Stomach (tissue), 4 donors: ENCODE data around the gene SLC23A1.

Source experiments
- CTCF ChIP-seq, 7 experiments: fragments of 450-650 bp in 4 of 7; fragments of 200-600 bp in 3 of 7; sonication (generic) in 3 of 7; IDR thresholded peaks; one replicate each; pipeline ENCODE4 v1.5.1; 2016 to 2019; ENCODE audit warnings: antibody characterized with exemption in 7 of 7, control low read depth in 2 of 7, mild to moderate bottlenecking in 1 of 7
- POLR2AphosphoS5 ChIP-seq, 3 donors: sonication (generic); formaldehyde crosslinking; IDR thresholded peaks; one replicate each; pipeline ENCODE4 v1.6.1; 2016; ENCODE audit warnings: antibody characterized with exemption in 3 of 3

GRCh38 chr5:139413963-139414362 lies 30.9 kb upstream of the SLC23A1 start:
- TF ChIP-seq POLR2AphosphoS5 (IDR thresholded peaks at IDR 0.05) (no peak), CTCF (IDR thresholded peaks at IDR 0.05) (no peak)
